Hippocampal formation (tissue), 2 donors: ENCODE results near the gene ARL13B.
"Not testable (repeated sequence)": the region's sequence is repeated elsewhere in the genome, so short reads cannot be mapped to it uniquely, and the experiment has no call there.

ENCODE experiments used
- DNase-seq, 2 donors: peaks; one replicate each; lab custom pipeline; 2025; lab: John Stamatoyannopoulos, UW

ARL13B gene

GRCh38 chr3:93979850-93980676 is at the start of gene ARL13B:
TSS of gene ARL13B (plus strand) at chr3:93980155. CDS start at chr3:93980424, 269 bp downstream.
- DNase-seq, result peak; percentile 95 to 99

DNA sequence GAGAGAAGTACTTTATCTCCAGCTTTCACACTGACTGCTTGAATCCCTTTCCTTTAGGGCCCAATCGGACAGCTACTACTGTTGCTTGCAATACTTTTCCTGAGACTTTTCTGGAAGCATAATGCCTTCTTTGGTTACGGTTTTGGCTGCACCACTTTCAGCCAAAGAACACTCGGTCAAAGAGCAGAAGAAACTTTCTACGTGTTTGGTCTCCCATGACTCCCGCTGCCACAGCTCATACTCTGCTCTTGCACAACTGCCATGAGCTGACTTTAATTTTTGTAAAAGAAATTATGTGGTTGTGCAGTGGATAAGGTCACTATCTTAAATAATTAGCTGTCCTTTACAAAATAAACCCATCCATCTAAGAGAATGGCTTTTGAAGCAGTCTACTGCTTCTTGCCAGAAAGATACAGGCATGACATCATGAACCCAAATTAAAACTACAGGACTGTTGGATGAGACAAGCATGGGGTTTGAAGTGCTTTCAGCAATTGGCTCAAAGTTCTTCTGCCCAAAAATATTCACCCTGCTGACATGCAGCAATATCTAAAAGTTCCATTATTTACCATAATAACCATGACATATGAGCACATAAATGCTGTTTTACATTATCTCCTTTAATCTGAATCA is 48.2 kb upstream of the ARL13B start:
- DNase-seq, result no peak

GRCh38 chr3:93934366-93935046 is 45.4 kb upstream of the ARL13B start:
- DNase-seq, result no peak

DNA sequence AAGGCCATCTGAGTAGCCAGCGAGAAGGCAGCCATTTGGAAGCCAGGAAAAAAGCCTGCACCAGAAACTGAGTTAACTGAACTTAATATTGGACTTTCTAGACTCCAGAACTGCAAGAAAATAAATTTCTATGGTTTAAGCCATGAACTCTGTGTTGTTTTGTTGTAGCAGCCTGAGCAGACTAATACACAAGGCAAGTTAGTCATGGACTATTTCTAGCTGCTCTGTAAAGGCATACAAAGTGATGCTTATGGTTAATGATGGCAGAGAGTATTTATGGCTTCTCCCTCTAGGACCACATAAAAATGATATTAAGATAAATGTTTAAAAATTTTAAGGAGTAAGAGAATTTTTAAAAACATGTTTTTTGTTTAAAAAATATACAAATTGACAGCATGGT is 43.4 kb upstream of the ARL13B start:
- no peak for DNase-seq

GRCh38 chr3:93937485-93937884 is 42.5 kb upstream of the ARL13B start:
- not testable (repeated sequence) for DNase-seq

- not testable (repeated sequence) for DNase-seq
These were observed 30.0 kb upstream of the ARL13B start for GRCh38 chr3:93949958-93950357.

- no peak for DNase-seq
These were observed 18.9 kb upstream of the ARL13B start for GRCh38 chr3:93961026-93961425.

- DNase-seq, result peak in 1 of 2 donors; percentile 2
These were observed 18.5 kb upstream of the ARL13B start for GRCh38 chr3:93961489-93961888.

- no peak for DNase-seq
These were observed 17.2 kb upstream of the ARL13B start for GRCh38 chr3:93962798-93963197.

DNA sequence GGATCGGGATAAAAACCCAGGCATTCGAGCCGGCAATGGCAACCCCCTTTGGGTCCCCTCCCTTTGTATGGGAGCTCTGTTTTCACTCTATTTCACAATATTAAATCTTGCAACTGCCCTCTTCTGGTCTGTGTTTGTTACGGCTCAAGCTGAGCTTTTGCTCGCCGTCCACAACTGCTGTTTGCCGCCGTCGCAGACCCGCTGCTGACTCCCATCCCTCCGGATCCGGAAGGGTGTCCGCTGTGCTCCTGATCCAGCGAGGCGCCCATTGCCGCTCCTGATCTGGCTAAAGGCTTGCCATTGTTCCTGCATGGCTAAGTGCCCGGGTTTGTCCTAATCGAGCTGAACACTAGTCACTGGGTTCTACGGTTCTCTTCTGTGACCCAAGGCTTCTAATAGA is 14.8 kb upstream of the ARL13B start:
- DNase-seq, result not testable (repeated sequence)

GRCh38 chr3:93969443-93969842 is 10.5 kb upstream of the ARL13B start:
- DNase-seq, result no peak

DNA sequence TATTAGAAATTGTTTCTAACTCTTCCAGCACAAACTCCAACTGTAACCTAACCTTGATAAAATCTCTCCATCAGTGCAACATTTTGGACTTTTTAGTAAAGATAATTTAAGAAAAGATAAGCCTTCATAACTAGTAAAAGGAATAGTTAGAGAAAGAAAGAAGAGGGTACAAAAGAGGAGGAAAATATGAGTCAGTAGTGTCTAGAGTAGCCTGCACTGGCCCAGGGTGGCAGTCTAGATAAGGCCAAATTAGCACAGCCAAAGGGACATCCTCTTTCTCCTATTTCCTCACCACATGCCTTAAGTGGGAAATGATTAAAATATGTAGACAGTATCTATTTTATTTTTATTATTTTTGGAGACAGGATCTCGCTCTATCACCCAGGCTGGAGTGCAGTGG is 10.0 kb upstream of the ARL13B start:
- no peak for DNase-seq

DNA sequence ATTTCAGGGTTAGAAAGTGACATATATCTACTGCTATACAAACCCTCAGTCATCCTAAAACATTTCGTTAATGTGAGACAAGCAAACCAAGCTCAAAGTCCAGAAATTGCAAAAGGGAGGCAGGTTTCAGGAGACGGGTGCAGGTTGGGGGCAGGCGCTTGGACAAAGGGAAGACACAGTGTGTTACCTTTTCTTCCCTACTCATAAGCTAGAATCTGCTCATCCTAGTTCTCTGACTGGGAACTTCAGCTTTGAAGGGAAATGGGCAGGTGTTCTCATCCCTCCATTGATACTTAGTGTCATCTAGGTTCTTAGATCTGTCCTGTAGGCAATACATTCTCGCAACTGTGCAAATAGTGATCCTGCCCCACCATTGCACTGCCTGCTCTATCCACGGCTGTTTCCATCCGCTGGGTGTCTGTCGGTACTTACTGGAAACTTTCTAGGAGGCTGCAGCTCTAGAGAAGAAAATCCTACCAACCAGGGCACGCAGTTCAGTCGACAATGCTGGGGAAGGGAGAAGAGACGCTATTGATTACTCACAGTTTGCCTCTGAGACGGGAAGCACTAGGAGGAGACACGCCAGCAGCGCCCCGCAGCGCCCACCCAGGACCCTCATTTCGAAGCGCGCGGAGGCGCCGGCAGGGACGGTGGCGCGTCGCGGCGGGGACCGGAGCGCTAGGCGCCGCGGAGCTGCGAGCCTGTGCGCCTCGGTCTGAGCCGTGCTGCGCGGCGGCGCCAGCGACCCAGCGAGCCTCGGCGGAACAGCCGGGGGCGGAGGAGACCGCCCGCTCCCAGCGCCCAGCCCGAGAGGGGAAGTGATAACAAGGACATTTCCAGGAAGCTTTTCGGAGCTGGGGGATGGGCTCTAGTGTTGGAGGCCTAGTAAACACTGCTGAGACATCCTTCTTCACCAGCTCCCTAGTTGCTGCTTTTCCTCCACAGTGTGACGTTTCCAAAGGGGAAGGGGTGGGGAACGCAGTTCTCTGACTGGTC is 6.5 kb upstream of the ARL13B start, which contains the start of gene PROS1:
Gene PROS1, minus strand, starts transcription at position 766 of the 996 bp plus-strand sequence. Its CDS starts 147 bp downstream, at position 619.
- peak; percentile 51 to 63 for DNase-seq

DNA sequence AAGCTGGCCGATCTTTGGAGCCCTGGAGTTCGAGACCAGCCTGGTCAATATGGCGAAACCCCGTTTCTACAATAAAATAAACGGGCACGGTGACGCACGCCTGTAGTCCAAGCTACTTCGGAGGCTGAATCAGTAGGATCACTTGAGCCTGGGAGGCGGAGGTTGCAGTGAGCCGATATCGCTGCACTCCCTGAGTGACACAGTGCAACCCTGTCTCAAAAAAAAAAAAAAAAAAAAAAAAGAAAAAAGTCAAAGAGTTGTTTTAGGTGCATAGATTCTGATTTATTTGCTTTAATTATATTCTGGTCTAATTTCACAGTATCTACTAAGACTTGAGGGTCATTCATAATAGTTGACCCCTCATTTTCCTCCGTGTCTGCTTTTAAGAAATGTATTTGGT is 1.7 kb downstream of the ARL13B start:
- DNase-seq, result no peak

- no peak for DNase-seq
These were observed 3.5 kb downstream of the ARL13B start for GRCh38 chr3:93983408-93983807.

DNA sequence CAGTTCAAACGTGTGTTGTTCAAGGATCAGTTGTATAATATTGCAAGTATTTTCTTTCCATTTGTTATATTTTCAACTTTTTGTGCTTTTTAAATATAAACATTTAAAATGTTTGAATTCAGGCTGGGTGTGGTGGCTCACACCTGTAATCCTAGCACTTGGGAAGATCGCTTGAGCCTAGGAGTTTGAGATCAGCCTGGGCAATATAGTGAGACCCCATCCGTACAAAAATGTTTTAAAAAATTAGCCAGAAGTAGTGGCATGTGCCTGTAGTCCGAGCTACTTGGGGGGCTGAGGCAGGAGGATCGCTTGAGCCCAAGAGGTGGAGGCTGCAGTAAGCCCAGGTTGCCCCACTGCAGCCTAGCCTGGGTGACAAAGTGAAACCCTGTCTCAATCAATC is 4.7 kb downstream of the ARL13B start:
- DNase-seq, result no peak

GRCh38 chr3:93988283-93988682 is 8.3 kb downstream of the ARL13B start:
- DNase-seq, result no peak

DNA sequence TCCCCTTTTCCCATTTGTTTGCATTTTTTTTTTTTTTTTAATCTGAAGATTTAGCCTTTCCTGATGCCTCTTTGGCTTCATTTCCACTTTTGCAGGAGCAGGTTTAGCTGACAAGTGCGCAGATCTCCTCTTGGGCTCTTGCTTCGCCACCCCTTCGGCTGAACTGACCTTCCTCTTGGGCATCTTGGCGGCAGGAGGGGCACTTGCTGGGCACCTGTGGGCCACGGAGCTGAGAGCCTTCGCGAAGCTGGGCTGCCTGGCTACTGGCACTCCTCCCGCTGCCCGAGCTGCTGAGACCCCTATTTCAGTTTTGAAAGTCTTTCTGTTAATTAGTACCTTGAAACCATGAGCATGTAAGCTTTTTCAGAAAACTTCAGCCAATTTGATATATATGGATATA is 8.8 kb downstream of the ARL13B start:
- DNase-seq, result no peak

DNA sequence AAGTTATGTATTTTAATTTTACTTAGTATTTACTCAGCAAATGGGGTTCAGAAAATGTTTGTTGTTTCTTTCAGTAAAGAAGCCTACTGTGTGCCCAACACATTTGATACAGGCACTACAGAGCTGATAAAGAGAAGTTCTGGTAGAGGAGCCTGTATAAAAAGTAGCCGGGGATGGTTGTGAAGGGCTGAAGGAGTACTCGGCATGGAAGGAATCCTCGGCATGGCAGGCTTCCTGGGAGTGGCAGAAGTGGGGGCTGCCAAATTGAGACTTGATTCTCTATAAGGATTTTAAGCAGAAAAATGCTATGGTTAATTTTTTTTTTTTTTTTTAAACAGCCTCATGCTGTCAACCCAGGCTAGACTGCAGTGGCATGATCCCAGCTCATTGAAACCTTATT is 9.3 kb downstream of the ARL13B start:
- DNase-seq, result no peak

DNA sequence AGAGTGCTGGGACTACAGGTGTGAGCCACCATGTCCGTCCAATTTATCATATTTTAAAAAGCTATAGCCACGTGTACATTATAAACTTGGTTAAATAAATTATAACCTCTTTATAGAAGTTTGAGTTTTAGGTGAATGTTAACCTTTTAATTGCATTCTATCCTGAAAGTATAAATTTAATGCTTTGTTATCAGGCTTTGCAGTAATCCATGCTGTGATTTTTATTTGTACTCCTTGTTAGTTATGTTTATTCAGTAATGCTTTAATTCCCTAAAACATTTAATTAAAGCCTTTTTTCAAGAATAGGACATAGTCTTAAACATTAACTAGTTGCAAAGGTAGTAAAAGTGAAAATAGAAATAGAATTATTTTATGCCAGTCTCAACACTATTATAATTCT is 11.7 kb downstream of the ARL13B start:
- no peak for DNase-seq

- DNase-seq, result no peak
These were observed 12.3 kb downstream of the ARL13B start for GRCh38 chr3:93992207-93992606.
